Stimulated activated CD8-positive, alpha-beta memory T cell treated with anti-CD3 and anti-CD28 coated beads, Interleukin-12 subunit alpha, Interleukin-12 subunit beta, amount 100 ng/mL, for 4 hours (primary cell): ENCODE data around the gene KRTAP10-5.

Source experiments
- DNase-seq: peaks from one replicate; pipeline ENCODE4 v3.0.0-alpha.2; 2020; ENCODE audit warnings: low read depth

KRTAP10-5 gene

GRCh38 chr21:44529503-44530125, 50.8 kb downstream of the KRTAP10-5 start:
- DNase-seq: no peak
